Gastroesophageal sphincter (tissue), 4 donors: Measurements from ENCODE around the gene DCDC1. TPM values are rescaled to one million over a fixed set of nuclear protein-coding genes. Genes with fewer than 3 reads are reported as not detected.

ENCODE experiments used
- ATAC-seq: fragments of 150-250 bp; one replicate; pipeline ENCODE4 v1.9.1; 2016; ENCODE audit warnings: mild to moderate bottlenecking, moderate library complexity
- H3K27ac ChIP-seq, 4 donors: fragments of 200-600 bp; sonication (generic) in 3 of 4; 1 replicate in 3 of 4; 2 replicates in 1 of 4; pipeline ENCODE4 v1.5.1; 2016 to 2019
- H3K27me3 ChIP-seq: fragments of 200-600 bp; sonication (generic); one replicate; pipeline ENCODE4 v1.5.1; 2019
- H3K36me3 ChIP-seq, 2 donors: fragments of 200-600 bp; sonication (generic); one replicate each; pipeline ENCODE4 v1.5.1; 2019; ENCODE audit warnings: control low read depth in 1 of 2
- H3K4me1 ChIP-seq, 3 donors: fragments of 200-600 bp; sonication (generic); 1 replicate in 2 of 3; 2 replicates in 1 of 3; pipeline ENCODE4 v1.5.1; 2016 to 2019; ENCODE audit warnings: control low read depth in 2 of 3
- H3K4me3 ChIP-seq, 2 donors: fragments of 200-600 bp; sonication (generic); one replicate each; pipeline ENCODE4 v1.5.1; 2019; ENCODE audit warnings: mild to moderate bottlenecking in 1 of 2, moderate library complexity in 1 of 2
- H3K9me3 ChIP-seq, 3 donors: fragments of 200-600 bp; sonication (generic); one replicate each; pipeline ENCODE4 v1.5.1; 2017 to 2019; ENCODE audit warnings: control low read depth in 2 of 3
- EP300 ChIP-seq: sonication (generic); formaldehyde crosslinking; IDR thresholded peaks from one replicate; pipeline ENCODE4 v1.6.1; 2017; ENCODE audit warnings: antibody characterized with exemption, mild to moderate bottlenecking
- POLR2A ChIP-seq, 2 donors: fragments of 450-650 bp; IDR thresholded peaks; one replicate each; pipeline ENCODE4 v1.6.1; 2017; ENCODE audit warnings: antibody characterized with exemption in 2 of 2, mild to moderate bottlenecking in 2 of 2, moderate library complexity in 1 of 2
- POLR2AphosphoS5 ChIP-seq: sonication (generic); formaldehyde crosslinking; IDR thresholded peaks from one replicate; pipeline ENCODE4 v1.6.1; 2017; ENCODE audit warnings: antibody characterized with exemption
- WGBS, 2 donors: methylation state at CpG; one replicate each; pipeline ENCODE4 v1.1.5; 2018; ENCODE audit warnings: low coverage in 1 of 2; 5-methylcytosine and 5-hydroxymethylcytosine counted together
- total RNA-seq, 4 donors: library from RNA; depleted of rRNA; stranded (reverse); fragments of >200 nt; gene quantifications; one replicate each; pipeline ENCODE4 v1.1.0, GENCODE V29; 2016
- TF ChIP-seq, protein P1 (sequence below), 4 experiments: fragments of 200-600 bp in 2 of 4; fragments of 450-650 bp in 2 of 4; sonication (generic) in 1 of 4; IDR thresholded peaks; one replicate each; pipeline ENCODE4 v1.5.1; 2017 to 2019; ENCODE audit warnings: antibody characterized with exemption in 4 of 4, mild to moderate bottlenecking in 2 of 4, moderate library complexity in 2 of 4

Gene DCDC1, protein sequence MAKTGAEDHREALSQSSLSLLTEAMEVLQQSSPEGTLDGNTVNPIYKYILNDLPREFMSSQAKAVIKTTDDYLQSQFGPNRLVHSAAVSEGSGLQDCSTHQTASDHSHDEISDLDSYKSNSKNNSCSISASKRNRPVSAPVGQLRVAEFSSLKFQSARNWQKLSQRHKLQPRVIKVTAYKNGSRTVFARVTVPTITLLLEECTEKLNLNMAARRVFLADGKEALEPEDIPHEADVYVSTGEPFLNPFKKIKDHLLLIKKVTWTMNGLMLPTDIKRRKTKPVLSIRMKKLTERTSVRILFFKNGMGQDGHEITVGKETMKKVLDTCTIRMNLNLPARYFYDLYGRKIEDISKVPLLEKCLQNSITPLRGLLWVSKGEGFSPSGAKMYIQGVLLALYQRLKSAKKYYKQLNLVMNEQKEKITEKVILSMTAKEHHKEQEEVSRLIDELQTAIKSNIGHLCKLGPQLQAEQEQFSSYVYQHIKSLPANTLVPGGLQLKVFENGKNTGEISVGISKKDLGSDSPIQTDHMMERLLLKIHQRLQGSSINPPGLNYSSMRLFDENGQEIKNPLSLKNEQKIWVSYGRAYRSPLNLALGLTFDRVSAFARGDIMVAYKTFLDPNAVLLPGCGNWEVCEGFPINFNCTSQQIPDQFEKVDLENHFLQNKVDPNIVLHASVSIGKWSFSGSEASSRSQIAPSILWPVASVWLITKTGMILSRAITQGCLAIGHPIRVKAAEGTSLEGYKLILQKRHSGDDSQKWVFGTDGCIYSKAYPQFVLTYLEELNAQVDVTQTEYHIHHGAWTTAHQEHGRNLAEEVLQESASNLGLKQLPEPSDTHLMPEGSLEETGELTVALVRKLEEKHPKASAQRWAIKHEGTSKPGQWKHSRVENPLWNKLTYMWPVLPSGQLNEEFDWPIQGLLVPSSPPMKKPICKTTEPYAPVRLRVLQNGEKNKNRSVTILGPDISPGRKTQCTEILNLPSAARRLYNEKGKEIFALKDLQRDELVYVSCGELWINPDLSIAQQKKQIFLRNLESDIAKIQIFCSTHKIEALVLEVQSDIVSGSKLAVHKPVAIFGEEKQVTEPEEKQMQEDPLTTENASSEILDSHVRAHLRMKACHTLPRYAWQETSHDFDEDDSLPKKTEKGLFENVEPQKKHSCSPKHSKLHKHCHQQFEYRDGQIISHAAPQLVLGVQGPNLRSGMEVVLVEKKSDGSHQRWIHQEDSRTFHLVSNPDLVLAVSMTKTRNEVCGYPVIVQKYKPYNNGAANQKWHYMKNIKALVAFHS (N-terminal part only)
- under 1 TPM in 2 of 4 donors, not detected in 2; 0.13 to 0.35 TPM for total RNA-seq

- ATAC-seq = peak; percentile 98
- peak within 1 kb of the TSS; percentile 63 to 86 (median 84) for H3K27ac ChIP-seq
- no peaks in the 10 kb centered on the region for H3K9me3 ChIP-seq
- TF ChIP-seq POLR2A (IDR thresholded peaks at IDR 0.05) (peak; percentile 35 to 39), POLR2AphosphoS5 (peak; percentile 73), EP300 (no peak)
- TF ChIP-seq, protein P1, sequence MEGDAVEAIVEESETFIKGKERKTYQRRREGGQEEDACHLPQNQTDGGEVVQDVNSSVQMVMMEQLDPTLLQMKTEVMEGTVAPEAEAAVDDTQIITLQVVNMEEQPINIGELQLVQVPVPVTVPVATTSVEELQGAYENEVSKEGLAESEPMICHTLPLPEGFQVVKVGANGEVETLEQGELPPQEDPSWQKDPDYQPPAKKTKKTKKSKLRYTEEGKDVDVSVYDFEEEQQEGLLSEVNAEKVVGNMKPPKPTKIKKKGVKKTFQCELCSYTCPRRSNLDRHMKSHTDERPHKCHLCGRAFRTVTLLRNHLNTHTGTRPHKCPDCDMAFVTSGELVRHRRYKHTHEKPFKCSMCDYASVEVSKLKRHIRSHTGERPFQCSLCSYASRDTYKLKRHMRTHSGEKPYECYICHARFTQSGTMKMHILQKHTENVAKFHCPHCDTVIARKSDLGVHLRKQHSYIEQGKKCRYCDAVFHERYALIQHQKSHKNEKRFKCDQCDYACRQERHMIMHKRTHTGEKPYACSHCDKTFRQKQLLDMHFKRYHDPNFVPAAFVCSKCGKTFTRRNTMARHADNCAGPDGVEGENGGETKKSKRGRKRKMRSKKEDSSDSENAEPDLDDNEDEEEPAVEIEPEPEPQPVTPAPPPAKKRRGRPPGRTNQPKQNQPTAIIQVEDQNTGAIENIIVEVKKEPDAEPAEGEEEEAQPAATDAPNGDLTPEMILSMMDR (IDR thresholded peaks at IDR 0.05) = no peak
- H3K36me3 ChIP-seq = no peaks in the 10 kb centered on the region
- peaks cover 0 to 26% (median 3%) of the 10 kb centered on the region in 3 donors for H3K4me1 ChIP-seq
- H3K27me3 ChIP-seq = no peaks in the 10 kb centered on the region
- H3K4me3 ChIP-seq = peak within 1 kb of the TSS; percentile 81 to 86
- WGBS, 2 donors = 0 to 5% methylated on average over 16 to 45 of the region's 53 CpGs
Observed at GRCh38 chr11:31369348-31370329, at the start of gene DCDC1, which contains the start of gene DNAJC24. TSS of gene DCDC1 (minus strand) at chr11:31369739. CDS start at chr11:31328280, 41,459 bp downstream. TSS of gene DNAJC24 (plus strand) at chr11:31369860. CDS start at chr11:31370749, 889 bp downstream.

DNA sequence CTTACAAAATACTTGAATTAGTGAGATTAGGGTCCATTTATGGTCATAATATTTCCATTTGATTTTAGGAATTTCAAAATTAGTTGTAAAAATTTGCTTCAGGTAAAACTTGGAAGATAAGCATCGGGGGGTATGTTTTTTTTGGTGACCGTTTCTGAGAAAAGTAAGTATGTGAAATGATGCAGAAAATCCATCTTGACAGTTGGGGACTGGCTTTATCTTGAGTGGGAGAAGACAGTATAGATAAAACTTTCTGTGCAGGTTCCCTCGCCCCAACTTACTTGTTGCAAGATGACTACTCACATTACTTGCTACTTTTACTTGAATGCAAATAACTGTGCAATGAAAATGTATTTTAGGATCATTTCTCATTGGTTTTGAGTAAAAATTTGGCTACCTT, 49.6 kb upstream of the DCDC1 start:
- Histone ChIP-seq H3K27ac (no peak overlapping the region), H3K9me3 (no peaks in the 10 kb centered on the region), H3K36me3 (no peaks in the 10 kb centered on the region), H3K4me3 (no peak overlapping the region), H3K27me3 (no peaks in the 10 kb centered on the region), H3K4me1 (peaks cover 0 to 8% (median 0%) of the 10 kb centered on the region in 3 donors)
- no peak for ATAC-seq
- TF ChIP-seq POLR2AphosphoS5 (no peak), EP300 (no peak), POLR2A (IDR thresholded peaks at IDR 0.05) (no peak)
- TF ChIP-seq, protein P1 (IDR thresholded peaks at IDR 0.05) = no peak
- WGBS, 2 donors = 81 to 90% methylated on average over 3 of the region's 3 CpGs

DNA sequence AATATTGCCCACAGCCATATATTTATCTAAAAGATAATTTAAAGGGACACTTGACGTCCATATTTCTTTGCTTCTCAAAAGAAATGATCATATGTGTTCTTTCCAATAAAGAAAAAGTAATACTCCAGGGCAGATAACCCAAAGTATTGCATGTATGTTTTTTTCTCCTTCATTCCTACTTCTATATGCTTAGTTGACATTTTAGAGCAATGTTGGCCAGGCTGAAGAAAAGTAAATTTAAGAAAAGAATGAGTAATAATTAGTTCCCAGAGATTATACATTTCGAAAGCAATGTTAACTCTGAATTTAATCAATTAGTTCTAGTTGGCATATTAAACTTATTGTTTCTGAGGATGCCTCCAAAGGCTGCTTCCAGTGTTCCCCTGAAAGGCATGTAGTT, 48.3 kb upstream of the DCDC1 start:
- Histone ChIP-seq H3K27me3 (no peaks in the 10 kb centered on the region), H3K9me3 (no peaks in the 10 kb centered on the region), H3K27ac (no peak overlapping the region), H3K4me1 (peaks cover 0 to 8% (median 0%) of the 10 kb centered on the region in 3 donors), H3K36me3 (no peaks in the 10 kb centered on the region), H3K4me3 (no peak overlapping the region)
- 92 to 94% methylated on average over 2 of the region's 2 CpGs for WGBS, 2 donors
- ATAC-seq = no peak
- TF ChIP-seq POLR2AphosphoS5 (no peak), POLR2A (IDR thresholded peaks at IDR 0.05) (no peak), EP300 (no peak)
- TF ChIP-seq, protein P1 (IDR thresholded peaks at IDR 0.05) = no peak

DNA sequence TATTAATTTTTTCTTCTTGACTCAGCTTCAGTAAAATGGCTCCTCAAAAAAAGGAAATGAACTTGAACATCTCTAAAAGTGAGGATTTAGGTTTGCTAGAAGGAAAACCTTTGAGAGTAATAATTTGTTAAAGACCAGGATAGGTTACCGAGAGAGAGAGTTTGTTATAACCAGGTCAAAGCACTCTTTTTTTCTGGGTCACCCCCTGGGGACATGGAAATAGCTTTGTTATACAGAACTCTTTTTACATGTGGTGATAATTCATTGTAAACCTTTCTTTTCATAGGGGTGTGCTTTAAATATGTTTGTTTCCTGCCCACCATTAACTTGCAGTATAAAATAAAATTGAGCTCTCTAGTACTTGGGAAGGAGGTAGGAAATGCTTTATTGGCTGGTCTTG, 47.8 kb upstream of the DCDC1 start:
- Histone ChIP-seq H3K9me3 (no peaks in the 10 kb centered on the region), H3K27me3 (no peaks in the 10 kb centered on the region), H3K4me3 (no peak overlapping the region), H3K36me3 (no peaks in the 10 kb centered on the region), H3K27ac (no peak overlapping the region), H3K4me1 (peaks cover 0 to 8% (median 0%) of the 10 kb centered on the region in 3 donors)
- TF ChIP-seq POLR2AphosphoS5 (no peak), POLR2A (IDR thresholded peaks at IDR 0.05) (no peak), EP300 (no peak)
- TF ChIP-seq, protein P1 (IDR thresholded peaks at IDR 0.05) = no peak
- WGBS, 2 donors = 78 to 100% methylated on average over 1 of the region's 1 CpG
- no peak for ATAC-seq
